GM12878 (cell line): ENCODE measurements around the gene NPR2. TPM values are rescaled to one million over a fixed set of nuclear protein-coding genes. Genes with fewer than 3 reads are reported as not detected.

Experiments
- ATAC-seq: fragments of 200-7000 bp; cut with Tn5 transposase; 3 replicates; pipeline ENCODE4 v1.9.1; 2020; ENCODE audit warnings: mild to moderate bottlenecking, moderate library complexity
- BruUV-seq: library from RNA; stranded (reverse); fragments of 400-500 nt; replicated peaks from 2 replicates; lab custom pipeline; 2021; lab: Mats Ljungman, UMichigan
- CTCF ChIA-PET: fragments of 300-600 bp; sonication (Branson Sonifier 250); formaldehyde crosslinking; extraction: SDS; loops from one replicate; lab custom pipeline; 2021; ENCODE audit warnings: inconsistent platforms; lab: Yijun Ruan, JAX
- POLR2A ChIA-PET: fragments of 350-600 bp; formaldehyde crosslinking; extraction: SDS; loops from one replicate; lab custom pipeline; 2021; ENCODE audit warnings: inconsistent platforms; lab: Charles Lee
- RAD21 ChIA-PET: fragments of 300-600 bp; sonication (Branson Sonifier 250); formaldehyde crosslinking; loops from one replicate; lab custom pipeline; 2023; ENCODE audit warnings: antibody characterized with exemption; ENCODE audit not compliant: unreplicated experiment; lab: Charles Lee
- SMC1A ChIA-PET: fragments of 300-600 bp; sonication (Branson Sonifier 250); formaldehyde crosslinking; loops from one replicate; lab custom pipeline; 2023; ENCODE audit not compliant: unreplicated experiment, uncharacterized antibody; lab: Charles Lee
- DNase-seq: peaks from one replicate; pipeline ENCODE4 v3.0.0-alpha.2; 2011; ENCODE audit warnings: low read depth, low spot score
- FAIRE-seq: peaks from 3 replicates; lab custom pipeline; 2011; peaks lifted over from hg19 to GRCh38; lab: Jason Lieb, UNC
- H2AFZ ChIP-seq: 2 replicates; pipeline ENCODE4 v1.6.0; 2011; ENCODE audit warnings: low read depth, low read length, control low read depth; ENCODE audit not compliant: control insufficient read depth
- H3K27ac ChIP-seq: 2 replicates; pipeline ENCODE4 v1.5.1; 2011; ENCODE audit warnings: control low read depth; ENCODE audit not compliant: control insufficient read depth, insufficient read depth
- H3K27me3 ChIP-seq, 2 experiments: replicated peaks in 1 of 2; 2 replicates each; pipeline versions ENCODE4 v1.6.0 to v1.6.1; 2011; ENCODE audit warnings: low read length in 1 of 2; ENCODE audit not compliant: control insufficient read depth in 2 of 2, insufficient read depth in 2 of 2
- H3K36me3 ChIP-seq, 2 experiments: 2 replicates each; pipeline ENCODE4 v1.5.1; 2011; ENCODE audit warnings: low read length in 1 of 2; ENCODE audit not compliant: control insufficient read depth in 2 of 2, insufficient read depth in 2 of 2
- H3K4me1 ChIP-seq: 2 replicates; pipeline ENCODE4 v1.6.1; 2011; ENCODE audit warnings: mild to moderate bottlenecking, low read length, moderate library complexity, mixed read lengths; ENCODE audit not compliant: control insufficient read depth, insufficient read depth
- H3K4me2 ChIP-seq: 2 replicates; pipeline ENCODE4 v1.6.0; 2011; ENCODE audit warnings: control low read depth; ENCODE audit not compliant: control insufficient read depth, insufficient read depth
- H3K4me3 ChIP-seq: fragments of 200-600 bp; sonication (generic); 2 replicates; pipeline ENCODE4 v1.5.1; 2016
- H3K79me2 ChIP-seq: 2 replicates; pipeline ENCODE4 v1.6.0; 2011; ENCODE audit warnings: low read length; ENCODE audit not compliant: control insufficient read depth, insufficient read depth
- H3K9ac ChIP-seq: 2 replicates; pipeline ENCODE4 v1.8.0; 2011; ENCODE audit warnings: low read length, control low read depth, mixed read lengths; ENCODE audit not compliant: control insufficient read depth, insufficient read depth
- H3K9me3 ChIP-seq: replicated peaks from 3 replicates; pipeline ENCODE4 v1.5.1; 2011; ENCODE audit warnings: mild to moderate bottlenecking, low read length; ENCODE audit not compliant: control insufficient read depth, insufficient read depth
- H4K20me1 ChIP-seq: 2 replicates; pipeline ENCODE4 v1.6.0; 2011; ENCODE audit not compliant: control insufficient read depth, insufficient read depth
- BACH1 ChIP-seq: fragments of 450-650 bp; IDR thresholded peaks from 2 replicates; pipeline ENCODE4 v1.6.1; 2017; ENCODE audit warnings: mild to moderate bottlenecking, borderline replicate concordance
- CREM ChIP-seq: IDR thresholded peaks from 2 replicates; pipeline ENCODE4 v1.6.1; 2014; ENCODE audit warnings: antibody characterized with exemption, low read depth
- IKZF1 ChIP-seq: fragments of 450-650 bp; conservative IDR thresholded peaks from 2 replicates; pipeline ENCODE4 v1.6.1; 2017; ENCODE audit warnings: antibody characterized with exemption, mild to moderate bottlenecking
- NR2C1 ChIP-seq: fragments of 450-650 bp; IDR thresholded peaks from 2 replicates; pipeline ENCODE4 v1.6.1; 2017; ENCODE audit warnings: antibody characterized with exemption, mild to moderate bottlenecking, moderate library complexity
- SMC3 ChIP-seq: IDR thresholded peaks from 2 replicates; pipeline ENCODE4 v1.6.1; 2011; ENCODE audit warnings: low read length, improper control_type of control experiment, borderline replicate concordance
- TCF12 ChIP-seq: IDR thresholded peaks from 2 replicates; pipeline ENCODE4 v1.6.1; 2011; ENCODE audit warnings: low read depth, mild to moderate bottlenecking, low read length
- ZSCAN29 ChIP-seq: fragments of 450-650 bp; IDR thresholded peaks from 2 replicates; pipeline ENCODE4 v1.6.1; 2017; ENCODE audit warnings: mild to moderate bottlenecking, moderate library complexity
- WGBS: methylation state at CpG from one replicate; pipeline ENCODE4 v1.1.6; 2016; ENCODE audit warnings: low lambda C conversion rate; ENCODE audit not compliant: insufficient replicate concordance, insufficient coverage; ENCODE audit errors: missing lambda C conversion rate; 5-methylcytosine and 5-hydroxymethylcytosine counted together
- in situ Hi-C: fragments of 300-500 bp; cut with MboI; formaldehyde crosslinking; loops from 9 replicates; pipeline ENCODE4 v1.14.3; 2018; ENCODE audit warnings: mixed read lengths
- intact Hi-C: fragments of 100-400 bp; cut with micrococcal nuclease; formaldehyde crosslinking; loops from one replicate; pipeline ENCODE4 v1.14.2; 2022; ENCODE audit not compliant: unreplicated experiment
- polyA plus RNA-seq, 11 experiments: library from polyadenylated mRNA; depleted of rRNA in 4 of 11; unstranded in 6 of 11; stranded (reverse) in 5 of 11; fragments of >200 nt; fragmentation: Nextera tagmentation in 4 of 11; fragmentation: Illumina TruSeq in 1 of 11; extraction: Ambion mirVana in 4 of 11; extraction: Trizol in 1 of 11; gene quantifications; 1 replicate in 1 of 11; 2 replicates in 10 of 11; pipeline versions ENCODE4 v1.2.1 to v1.2.3, GENCODE V29; 2011 to 2016; ENCODE audit warnings: inconsistent platforms in 2 of 11, missing spikeins in 2 of 11, low read depth in 1 of 11
- total RNA-seq, 4 experiments: library from RNA; depleted of rRNA in 3 of 4; stranded (reverse); fragments of >200 nt in 3 of 4; fragmentation: Illumina TruSeq in 1 of 4; extraction: Trizol in 1 of 4; gene quantifications; 2 replicates each; pipeline versions ENCODE4 v1.2.1 to v1.2.3, GENCODE V29; 2013 to 2021
- TF ChIP-seq, protein P1 (sequence below): IDR thresholded peaks from 2 replicates; pipeline ENCODE4 v1.6.1; 2012; ENCODE audit warnings: mild to moderate bottlenecking, low read depth, low read length
- TF ChIP-seq, protein P2 (sequence below): fragments of 450-650 bp; formaldehyde crosslinking; IDR thresholded peaks from 2 replicates; pipeline ENCODE4 v1.4.0; 2022; ENCODE audit warnings: mild to moderate bottlenecking, moderate library complexity
- TF ChIP-seq, protein P3 (sequence below): IDR thresholded peaks from 2 replicates; pipeline ENCODE4 v1.6.1; 2012; ENCODE audit warnings: low read depth, low read length, improper control_type of control experiment
- TF ChIP-seq, protein P4 (sequence below): fragments of 450-650 bp; formaldehyde crosslinking; IDR thresholded peaks from 2 replicates; pipeline ENCODE4 v1.5.0; 2022; ENCODE audit warnings: mild to moderate bottlenecking, missing genetic modification characterization

The NPR2 gene
- total and polyA plus RNA-seq, 10 of the 15 experiments (the other 5 are each of a cell fraction or from before 2014, with no cell fraction given), result 2.0 to 20.9 (median 6.8) TPM

- H3K9ac ChIP-seq, result no peak overlapping the region
- H3K36me3 ChIP-seq, result no peaks in the 10 kb centered on the region
- ChIA-PET POLR2A (interaction anchor here (1.0 to 6.2 kb wide), 2 partner anchors 9 to 21 kb away, joined by 3 to 80 read pairs; partner anchors contain the start of gene HINT2), SMC1A (interaction anchor here (0.8 to 8.9 kb wide), 7 partner anchors 9 to 177 kb away, joined by 3 to 118 read pairs (median 4); no protein-coding TSS in a partner anchor), CTCF (interaction anchor here (0.6 to 7.8 kb wide), 14 partner anchors 8 to 108 kb away, joined by 3 to 59 read pairs (median 6); partner anchors contain the start of genes HINT2 and SPAG8), RAD21 (interaction anchor here (1.2 to 5.4 kb wide), 8 partner anchors 8 to 104 kb away, joined by 3 to 41 read pairs (median 6); partner anchors contain the start of genes CREB3 and TLN1)
- H3K4me1 ChIP-seq, result peaks cover 34% of the 10 kb centered on the region
- no TSS peak for BruUV-seq
- H4K20me1 ChIP-seq, result no peaks in the 10 kb centered on the region
- TF ChIP-seq NR2C1 (no peak), ZSCAN29 (no peak), BACH1 (no peak), IKZF1 (no peak), CREM (no peak), TCF12 (no peak), SMC3 (no peak)
- TF ChIP-seq, protein P1, sequence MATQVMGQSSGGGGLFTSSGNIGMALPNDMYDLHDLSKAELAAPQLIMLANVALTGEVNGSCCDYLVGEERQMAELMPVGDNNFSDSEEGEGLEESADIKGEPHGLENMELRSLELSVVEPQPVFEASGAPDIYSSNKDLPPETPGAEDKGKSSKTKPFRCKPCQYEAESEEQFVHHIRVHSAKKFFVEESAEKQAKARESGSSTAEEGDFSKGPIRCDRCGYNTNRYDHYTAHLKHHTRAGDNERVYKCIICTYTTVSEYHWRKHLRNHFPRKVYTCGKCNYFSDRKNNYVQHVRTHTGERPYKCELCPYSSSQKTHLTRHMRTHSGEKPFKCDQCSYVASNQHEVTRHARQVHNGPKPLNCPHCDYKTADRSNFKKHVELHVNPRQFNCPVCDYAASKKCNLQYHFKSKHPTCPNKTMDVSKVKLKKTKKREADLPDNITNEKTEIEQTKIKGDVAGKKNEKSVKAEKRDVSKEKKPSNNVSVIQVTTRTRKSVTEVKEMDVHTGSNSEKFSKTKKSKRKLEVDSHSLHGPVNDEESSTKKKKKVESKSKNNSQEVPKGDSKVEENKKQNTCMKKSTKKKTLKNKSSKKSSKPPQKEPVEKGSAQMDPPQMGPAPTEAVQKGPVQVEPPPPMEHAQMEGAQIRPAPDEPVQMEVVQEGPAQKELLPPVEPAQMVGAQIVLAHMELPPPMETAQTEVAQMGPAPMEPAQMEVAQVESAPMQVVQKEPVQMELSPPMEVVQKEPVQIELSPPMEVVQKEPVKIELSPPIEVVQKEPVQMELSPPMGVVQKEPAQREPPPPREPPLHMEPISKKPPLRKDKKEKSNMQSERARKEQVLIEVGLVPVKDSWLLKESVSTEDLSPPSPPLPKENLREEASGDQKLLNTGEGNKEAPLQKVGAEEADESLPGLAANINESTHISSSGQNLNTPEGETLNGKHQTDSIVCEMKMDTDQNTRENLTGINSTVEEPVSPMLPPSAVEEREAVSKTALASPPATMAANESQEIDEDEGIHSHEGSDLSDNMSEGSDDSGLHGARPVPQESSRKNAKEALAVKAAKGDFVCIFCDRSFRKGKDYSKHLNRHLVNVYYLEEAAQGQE, result no peak
- TF ChIP-seq, protein P2, sequence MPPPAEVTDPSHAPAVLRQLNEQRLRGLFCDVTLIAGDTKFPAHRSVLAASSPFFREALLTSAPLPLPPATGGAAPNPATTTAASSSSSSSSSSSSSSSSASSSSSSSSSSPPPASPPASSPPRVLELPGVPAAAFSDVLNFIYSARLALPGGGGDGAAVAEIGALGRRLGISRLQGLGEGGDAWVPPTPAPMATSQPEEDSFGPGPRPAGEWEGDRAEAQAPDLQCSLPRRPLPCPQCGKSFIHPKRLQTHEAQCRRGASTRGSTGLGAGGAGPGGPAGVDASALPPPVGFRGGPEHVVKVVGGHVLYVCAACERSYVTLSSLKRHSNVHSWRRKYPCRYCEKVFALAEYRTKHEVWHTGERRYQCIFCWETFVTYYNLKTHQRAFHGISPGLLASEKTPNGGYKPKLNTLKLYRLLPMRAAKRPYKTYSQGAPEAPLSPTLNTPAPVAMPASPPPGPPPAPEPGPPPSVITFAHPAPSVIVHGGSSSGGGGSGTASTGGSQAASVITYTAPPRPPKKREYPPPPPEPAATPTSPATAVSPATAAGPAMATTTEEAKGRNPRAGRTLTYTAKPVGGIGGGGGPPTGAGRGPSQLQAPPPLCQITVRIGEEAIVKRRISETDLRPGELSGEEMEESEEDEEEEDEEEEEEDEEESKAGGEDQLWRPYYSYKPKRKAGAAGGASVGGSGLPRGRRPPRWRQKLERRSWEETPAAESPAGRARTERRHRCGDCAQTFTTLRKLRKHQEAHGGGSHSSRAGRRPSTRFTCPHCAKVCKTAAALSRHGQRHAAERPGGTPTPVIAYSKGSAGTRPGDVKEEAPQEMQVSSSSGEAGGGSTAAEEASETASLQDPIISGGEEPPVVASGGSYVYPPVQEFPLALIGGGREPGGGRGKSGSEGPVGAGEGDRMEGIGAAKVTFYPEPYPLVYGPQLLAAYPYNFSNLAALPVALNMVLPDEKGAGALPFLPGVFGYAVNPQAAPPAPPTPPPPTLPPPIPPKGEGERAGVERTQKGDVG, result no peak
- TF ChIP-seq, protein P3, sequence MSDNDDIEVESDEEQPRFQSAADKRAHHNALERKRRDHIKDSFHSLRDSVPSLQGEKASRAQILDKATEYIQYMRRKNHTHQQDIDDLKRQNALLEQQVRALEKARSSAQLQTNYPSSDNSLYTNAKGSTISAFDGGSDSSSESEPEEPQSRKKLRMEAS, result no peak
- TF ChIP-seq, protein P4, sequence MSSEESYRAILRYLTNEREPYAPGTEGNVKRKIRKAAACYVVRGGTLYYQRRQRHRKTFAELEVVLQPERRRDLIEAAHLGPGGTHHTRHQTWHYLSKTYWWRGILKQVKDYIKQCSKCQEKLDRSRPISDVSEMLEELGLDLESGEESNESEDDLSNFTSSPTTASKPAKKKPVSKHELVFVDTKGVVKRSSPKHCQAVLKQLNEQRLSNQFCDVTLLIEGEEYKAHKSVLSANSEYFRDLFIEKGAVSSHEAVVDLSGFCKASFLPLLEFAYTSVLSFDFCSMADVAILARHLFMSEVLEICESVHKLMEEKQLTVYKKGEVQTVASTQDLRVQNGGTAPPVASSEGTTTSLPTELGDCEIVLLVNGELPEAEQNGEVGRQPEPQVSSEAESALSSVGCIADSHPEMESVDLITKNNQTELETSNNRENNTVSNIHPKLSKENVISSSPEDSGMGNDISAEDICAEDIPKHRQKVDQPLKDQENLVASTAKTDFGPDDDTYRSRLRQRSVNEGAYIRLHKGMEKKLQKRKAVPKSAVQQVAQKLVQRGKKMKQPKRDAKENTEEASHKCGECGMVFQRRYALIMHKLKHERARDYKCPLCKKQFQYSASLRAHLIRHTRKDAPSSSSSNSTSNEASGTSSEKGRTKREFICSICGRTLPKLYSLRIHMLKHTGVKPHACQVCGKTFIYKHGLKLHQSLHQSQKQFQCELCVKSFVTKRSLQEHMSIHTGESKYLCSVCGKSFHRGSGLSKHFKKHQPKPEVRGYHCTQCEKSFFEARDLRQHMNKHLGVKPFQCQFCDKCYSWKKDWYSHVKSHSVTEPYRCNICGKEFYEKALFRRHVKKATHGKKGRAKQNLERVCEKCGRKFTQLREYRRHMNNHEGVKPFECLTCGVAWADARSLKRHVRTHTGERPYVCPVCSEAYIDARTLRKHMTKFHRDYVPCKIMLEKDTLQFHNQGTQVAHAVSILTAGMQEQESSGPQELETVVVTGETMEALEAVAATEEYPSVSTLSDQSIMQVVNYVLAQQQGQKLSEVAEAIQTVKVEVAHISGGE (CRISPR knock-in tag), result no peak
- H3K79me2 ChIP-seq, result no peaks in the 10 kb centered on the region
- WGBS, result 61% methylated on average over 2 of the region's 2 CpGs
- no peak for FAIRE-seq
- no peak overlapping the region for H3K4me3 ChIP-seq
- ATAC-seq, result no peak
- H3K27ac ChIP-seq, result no peak overlapping the region
- H2AFZ ChIP-seq, result no peak overlapping the region
- H3K9me3 ChIP-seq, result no peaks in the 10 kb centered on the region
- no peak for DNase-seq
- H3K27me3 ChIP-seq, result no peaks in the 10 kb centered on the region
- no peak overlapping the region for H3K4me2 ChIP-seq
- intact Hi-C loops, result no loop called here
- in situ Hi-C loops, result no loop called here
Observed at GRCh38 chr9:35835766-35836165, 44.4 kb downstream of the NPR2 start.
